Uterus (tissue), 2 donors: ENCODE measurements around the gene GBP6.

Source experiments
- POLR2A ChIP-seq, 2 donors: fragments of 450-650 bp; IDR thresholded peaks; one replicate each; pipeline ENCODE4 v1.6.1; 2016; ENCODE audit warnings: antibody characterized with exemption in 2 of 2, mild to moderate bottlenecking in 1 of 2, moderate library complexity in 1 of 2
- TF ChIP-seq, protein P1 (sequence below), 4 experiments: fragments of 200-600 bp in 2 of 4; fragments of 450-650 bp in 2 of 4; sonication (generic) in 2 of 4; IDR thresholded peaks; one replicate each; pipeline ENCODE4 v1.5.1; 2016 to 2019; ENCODE audit warnings: antibody characterized with exemption in 4 of 4, mild to moderate bottlenecking in 2 of 4, moderate library complexity in 1 of 4

DNA sequence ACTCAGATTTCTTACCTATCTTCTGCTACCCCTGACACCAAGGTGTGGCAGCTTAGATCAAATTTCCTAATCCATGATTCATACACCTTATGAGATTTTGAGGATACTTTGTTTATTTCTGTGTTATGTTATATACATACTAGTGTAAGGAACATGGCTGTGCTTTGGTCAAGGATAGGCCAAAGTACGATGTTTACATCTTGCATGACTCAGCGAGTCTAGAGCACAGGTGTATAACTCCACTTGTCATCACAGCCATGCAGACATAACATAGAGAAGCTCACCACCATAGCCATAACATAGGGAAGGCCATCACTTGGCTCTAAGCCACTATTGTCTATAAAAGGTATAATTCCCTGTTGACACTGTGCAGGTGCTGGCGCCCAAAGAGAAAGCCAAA, 61.2 kb downstream of the GBP6 start:
- TF ChIP-seq POLR2A (IDR thresholded peaks at IDR 0.05): no peak
- TF ChIP-seq, protein P1, sequence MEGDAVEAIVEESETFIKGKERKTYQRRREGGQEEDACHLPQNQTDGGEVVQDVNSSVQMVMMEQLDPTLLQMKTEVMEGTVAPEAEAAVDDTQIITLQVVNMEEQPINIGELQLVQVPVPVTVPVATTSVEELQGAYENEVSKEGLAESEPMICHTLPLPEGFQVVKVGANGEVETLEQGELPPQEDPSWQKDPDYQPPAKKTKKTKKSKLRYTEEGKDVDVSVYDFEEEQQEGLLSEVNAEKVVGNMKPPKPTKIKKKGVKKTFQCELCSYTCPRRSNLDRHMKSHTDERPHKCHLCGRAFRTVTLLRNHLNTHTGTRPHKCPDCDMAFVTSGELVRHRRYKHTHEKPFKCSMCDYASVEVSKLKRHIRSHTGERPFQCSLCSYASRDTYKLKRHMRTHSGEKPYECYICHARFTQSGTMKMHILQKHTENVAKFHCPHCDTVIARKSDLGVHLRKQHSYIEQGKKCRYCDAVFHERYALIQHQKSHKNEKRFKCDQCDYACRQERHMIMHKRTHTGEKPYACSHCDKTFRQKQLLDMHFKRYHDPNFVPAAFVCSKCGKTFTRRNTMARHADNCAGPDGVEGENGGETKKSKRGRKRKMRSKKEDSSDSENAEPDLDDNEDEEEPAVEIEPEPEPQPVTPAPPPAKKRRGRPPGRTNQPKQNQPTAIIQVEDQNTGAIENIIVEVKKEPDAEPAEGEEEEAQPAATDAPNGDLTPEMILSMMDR (IDR thresholded peaks at IDR 0.05): no peak
